Type B pancreatic cell (in vitro differentiated cells): ENCODE data around the gene LGI4. TPM values are rescaled to one million over a fixed set of nuclear protein-coding genes. Genes with fewer than 3 reads are reported as not detected.

Source experiments
- DNase-seq: peaks from one replicate; pipeline ENCODE4 v3.0.0; 2021; ENCODE audit warnings: mixed read lengths; ENCODE audit not compliant: unreplicated experiment; ENCODE audit errors: extremely low spot score
- H3K27ac Mint-ChIP-seq: 2 replicates; pipeline ENCODE4 v1.8.0; 2021; ENCODE audit warnings: mild to moderate bottlenecking, mixed read lengths
- H3K27me3 Mint-ChIP-seq: 2 replicates; pipeline ENCODE4 v1.8.0; 2021; ENCODE audit warnings: mixed read lengths
- H3K36me3 Mint-ChIP-seq: 2 replicates; pipeline ENCODE4 v1.8.0; 2021; ENCODE audit warnings: mixed read lengths
- H3K4me1 Mint-ChIP-seq: one replicate; pipeline ENCODE4 v1.8.0; 2021; ENCODE audit warnings: mixed read lengths; ENCODE audit not compliant: unreplicated experiment
- H3K4me3 Mint-ChIP-seq: 2 replicates; pipeline ENCODE4 v1.8.0; 2021; ENCODE audit warnings: mild to moderate bottlenecking, mixed read lengths
- H3K9me3 Mint-ChIP-seq: 2 replicates; pipeline ENCODE4 v1.8.0; 2021; ENCODE audit warnings: mixed read lengths
- total RNA-seq: library from RNA; stranded (reverse); gene quantifications from 2 replicates; pipeline ENCODE4 v1.2.1, GENCODE V29; 2021; ENCODE audit warnings: low replicate concordance
- TF ChIP-seq, protein P1 (sequence below): fragments of 200-600 bp; sonication (generic); conservative IDR thresholded peaks from 2 replicates; pipeline ENCODE4 v1.5.0; 2021; ENCODE audit warnings: antibody characterized with exemption, mild to moderate bottlenecking

LGI4 gene
- total RNA-seq, 1 donor from 2014 or later: 2.2 TPM

DNA sequence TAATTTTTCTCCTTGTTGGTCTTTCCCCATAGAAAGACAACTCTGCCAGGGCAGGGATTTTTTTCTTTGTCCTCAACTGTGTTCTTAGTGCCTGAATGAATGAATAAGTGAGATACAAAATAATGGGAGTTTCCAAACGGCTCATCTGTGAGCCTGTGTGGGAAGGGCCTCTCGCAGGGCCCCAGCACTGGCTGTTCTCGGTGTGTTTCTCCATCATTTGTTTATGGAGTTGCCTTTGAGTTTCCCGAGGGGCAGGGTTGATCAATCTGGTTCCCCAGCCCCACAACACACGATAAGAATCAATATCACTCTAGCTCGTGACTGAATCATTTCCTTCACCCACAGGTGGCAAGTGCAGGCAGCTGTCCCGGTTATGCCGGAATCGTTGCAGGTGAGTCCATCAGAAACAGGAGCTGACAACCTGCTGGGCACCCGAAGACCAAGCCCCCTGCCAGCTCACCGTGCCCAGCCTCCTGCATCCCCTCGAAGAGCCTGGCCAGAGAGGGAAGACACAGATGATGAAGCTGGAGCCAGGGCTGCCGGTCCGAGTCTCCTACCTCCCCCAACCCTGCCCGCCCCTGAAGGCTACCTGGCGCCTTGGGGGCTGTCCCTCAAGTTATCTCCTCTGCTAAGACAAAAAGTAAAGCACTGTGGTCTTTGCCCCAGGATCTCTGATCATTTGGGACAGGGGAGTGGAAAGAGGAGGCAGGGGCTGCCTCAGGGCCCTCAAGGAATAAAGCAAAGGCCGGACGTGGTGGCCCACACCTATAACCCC lies 34.5 kb upstream of the LGI4 start:
- H3K27me3 Mint-ChIP-seq: no peaks in the 10 kb centered on the region
- H3K27ac Mint-ChIP-seq: no peak overlapping the region
- TF ChIP-seq, protein P1, sequence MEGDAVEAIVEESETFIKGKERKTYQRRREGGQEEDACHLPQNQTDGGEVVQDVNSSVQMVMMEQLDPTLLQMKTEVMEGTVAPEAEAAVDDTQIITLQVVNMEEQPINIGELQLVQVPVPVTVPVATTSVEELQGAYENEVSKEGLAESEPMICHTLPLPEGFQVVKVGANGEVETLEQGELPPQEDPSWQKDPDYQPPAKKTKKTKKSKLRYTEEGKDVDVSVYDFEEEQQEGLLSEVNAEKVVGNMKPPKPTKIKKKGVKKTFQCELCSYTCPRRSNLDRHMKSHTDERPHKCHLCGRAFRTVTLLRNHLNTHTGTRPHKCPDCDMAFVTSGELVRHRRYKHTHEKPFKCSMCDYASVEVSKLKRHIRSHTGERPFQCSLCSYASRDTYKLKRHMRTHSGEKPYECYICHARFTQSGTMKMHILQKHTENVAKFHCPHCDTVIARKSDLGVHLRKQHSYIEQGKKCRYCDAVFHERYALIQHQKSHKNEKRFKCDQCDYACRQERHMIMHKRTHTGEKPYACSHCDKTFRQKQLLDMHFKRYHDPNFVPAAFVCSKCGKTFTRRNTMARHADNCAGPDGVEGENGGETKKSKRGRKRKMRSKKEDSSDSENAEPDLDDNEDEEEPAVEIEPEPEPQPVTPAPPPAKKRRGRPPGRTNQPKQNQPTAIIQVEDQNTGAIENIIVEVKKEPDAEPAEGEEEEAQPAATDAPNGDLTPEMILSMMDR: no peak
- DNase-seq: no peak
- H3K9me3 Mint-ChIP-seq: peaks cover 7% of the 10 kb centered on the region
- peaks cover 6% of the 10 kb centered on the region for H3K4me1 Mint-ChIP-seq
- no peak overlapping the region for H3K4me3 Mint-ChIP-seq
- peaks cover 7% of the 10 kb centered on the region for H3K36me3 Mint-ChIP-seq

DNA sequence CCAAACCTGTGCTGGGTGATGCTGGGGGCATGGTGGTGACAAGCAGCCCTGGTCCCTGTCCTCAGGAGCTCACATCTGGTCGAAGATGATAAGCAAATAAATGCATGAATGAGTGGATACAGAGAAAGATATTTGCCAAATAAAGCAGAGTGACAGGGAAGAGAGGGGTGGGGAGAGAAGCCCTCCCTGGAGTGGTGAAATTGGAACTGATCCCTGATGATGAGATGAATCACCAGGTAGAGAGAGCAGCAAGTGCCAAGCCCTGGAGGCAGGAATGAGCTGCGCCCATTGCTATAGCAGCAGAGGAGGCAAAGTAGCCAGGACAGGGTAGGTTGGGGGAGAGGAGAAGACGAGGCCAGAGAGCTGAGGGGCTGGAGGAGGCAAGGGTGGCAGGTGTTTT lies 33.3 kb upstream of the LGI4 start:
- no peak for DNase-seq
- Mint-ChIP-seq H3K9me3 (peaks cover 12% of the 10 kb centered on the region), H3K4me3 (no peak overlapping the region), H3K36me3 (peaks cover 12% of the 10 kb centered on the region), H3K27me3 (no peaks in the 10 kb centered on the region), H3K27ac (peak overlapping the region; percentile 73), H3K4me1 (peaks cover 6% of the 10 kb centered on the region)
- TF ChIP-seq, protein P1: no peak

DNA sequence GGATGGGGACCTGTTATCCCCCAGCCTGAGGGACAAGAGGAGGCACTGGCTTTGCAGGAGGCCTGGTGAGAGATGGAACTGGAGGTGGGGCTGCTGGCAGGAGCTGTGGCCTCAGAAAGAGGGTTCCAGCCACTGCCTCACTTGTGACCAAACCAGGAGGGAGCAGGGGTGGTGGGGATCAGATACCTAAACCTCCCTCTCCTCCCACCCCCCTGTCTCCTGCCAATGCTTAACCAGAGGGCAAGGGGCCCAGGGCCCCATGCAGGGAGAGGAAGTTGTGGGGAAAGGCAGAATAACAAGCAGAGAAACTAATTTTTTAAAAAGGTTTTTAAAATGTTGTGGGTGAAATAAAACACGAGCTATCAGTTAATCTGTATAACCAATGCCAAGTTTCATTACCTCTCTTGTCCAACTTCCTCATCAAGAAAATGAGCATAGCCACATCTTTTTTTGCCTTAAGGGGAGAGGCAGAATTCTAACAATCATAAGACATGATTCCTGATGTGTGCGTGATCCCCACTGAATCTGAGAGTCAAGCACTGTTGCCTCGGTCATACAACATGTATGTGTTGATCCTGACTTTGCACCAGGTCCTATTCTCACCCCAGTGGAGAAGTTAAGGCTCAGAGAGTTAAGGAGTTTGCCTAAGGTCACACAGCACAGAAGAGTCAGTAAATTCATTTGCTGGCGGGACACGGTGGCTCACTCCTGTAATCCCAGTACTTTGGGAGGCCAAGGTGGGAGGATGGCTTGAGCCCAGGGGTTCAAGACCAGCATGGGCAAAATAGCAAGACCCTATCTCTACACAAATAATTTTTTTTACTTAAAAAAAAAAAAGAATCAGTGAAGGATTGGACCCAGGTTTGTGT lies 32.6 kb upstream of the LGI4 start:
- H3K36me3 Mint-ChIP-seq: peaks cover 12% of the 10 kb centered on the region
- no peak overlapping the region for H3K4me3 Mint-ChIP-seq
- H3K27me3 Mint-ChIP-seq: no peaks in the 10 kb centered on the region
- H3K4me1 Mint-ChIP-seq: peaks cover 6% of the 10 kb centered on the region
- H3K9me3 Mint-ChIP-seq: peaks cover 12% of the 10 kb centered on the region
- TF ChIP-seq, protein P1: no peak
- H3K27ac Mint-ChIP-seq: no peak overlapping the region
- no peak for DNase-seq

DNA sequence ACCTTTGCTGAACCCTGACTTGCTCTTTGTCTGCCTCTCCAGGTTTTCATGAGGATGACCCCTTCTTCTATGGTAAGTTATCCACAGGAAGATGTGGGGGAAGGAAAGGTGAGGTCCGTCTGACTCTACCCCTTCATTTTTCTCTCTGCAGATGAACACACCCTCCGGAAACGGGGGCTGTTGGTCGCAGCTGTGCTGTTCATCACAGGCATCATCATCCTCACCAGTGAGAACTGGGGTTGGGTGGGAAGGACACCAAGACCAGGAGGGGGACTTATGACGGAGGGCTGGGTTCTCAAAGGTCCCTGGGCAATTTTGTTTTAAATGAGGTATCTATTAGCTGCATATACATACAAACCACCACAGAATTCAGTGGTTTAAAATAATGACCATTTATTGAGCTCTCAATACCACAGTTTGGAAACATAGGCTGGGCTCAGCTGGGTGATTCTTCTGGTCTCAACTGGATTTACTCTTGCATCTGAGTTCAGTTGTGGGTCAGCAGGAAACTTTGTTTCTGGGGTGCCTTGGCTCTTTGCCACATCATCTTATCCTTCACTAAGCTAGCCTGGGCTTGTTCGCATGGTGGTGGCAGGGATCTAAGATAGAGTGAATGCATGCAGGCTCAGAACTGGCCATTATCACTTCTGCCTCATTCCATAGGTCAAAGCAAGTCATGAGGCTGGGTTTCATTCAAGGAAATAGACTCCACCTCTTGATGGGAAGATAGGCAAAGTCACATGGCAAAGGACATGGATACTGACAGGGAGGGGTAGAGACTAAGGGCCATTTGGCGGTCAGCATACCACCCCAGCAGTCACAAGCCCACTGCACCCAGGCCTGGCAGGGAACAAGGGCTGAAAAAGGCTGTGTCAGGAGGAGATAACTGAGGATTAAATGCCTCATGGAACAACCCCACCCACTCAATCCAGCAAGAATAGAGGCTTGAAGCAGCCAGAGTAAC lies 31.5 kb upstream of the LGI4 start:
- peaks cover 12% of the 10 kb centered on the region for H3K36me3 Mint-ChIP-seq
- no peak overlapping the region for H3K27ac Mint-ChIP-seq
- TF ChIP-seq, protein P1: no peak
- H3K4me3 Mint-ChIP-seq: no peak overlapping the region
- DNase-seq: no peak
- peaks cover 14% of the 10 kb centered on the region for H3K9me3 Mint-ChIP-seq
- H3K4me1 Mint-ChIP-seq: peaks cover 6% of the 10 kb centered on the region
- no peaks in the 10 kb centered on the region for H3K27me3 Mint-ChIP-seq
